HL-60 (cell line): ENCODE measurements around the gene SH3BP5L.

Source experiments
- POLR2AphosphoS5 ChIP-seq: IDR thresholded peaks from 2 replicates; pipeline ENCODE4 v1.6.1; 2012; ENCODE audit warnings: low read depth
- TF ChIP-seq, protein P1 (sequence below): IDR thresholded peaks from 2 replicates; pipeline ENCODE4 v1.6.1; 2012; ENCODE audit warnings: low read depth; ENCODE audit not compliant: insufficient replicate concordance
- TF ChIP-seq, protein P2 (sequence below): IDR thresholded peaks from one replicate; pipeline ENCODE4 v1.5.1; 2011; ENCODE audit warnings: low read length, control low read depth, inconsistent platforms; ENCODE audit not compliant: insufficient read depth

DNA sequence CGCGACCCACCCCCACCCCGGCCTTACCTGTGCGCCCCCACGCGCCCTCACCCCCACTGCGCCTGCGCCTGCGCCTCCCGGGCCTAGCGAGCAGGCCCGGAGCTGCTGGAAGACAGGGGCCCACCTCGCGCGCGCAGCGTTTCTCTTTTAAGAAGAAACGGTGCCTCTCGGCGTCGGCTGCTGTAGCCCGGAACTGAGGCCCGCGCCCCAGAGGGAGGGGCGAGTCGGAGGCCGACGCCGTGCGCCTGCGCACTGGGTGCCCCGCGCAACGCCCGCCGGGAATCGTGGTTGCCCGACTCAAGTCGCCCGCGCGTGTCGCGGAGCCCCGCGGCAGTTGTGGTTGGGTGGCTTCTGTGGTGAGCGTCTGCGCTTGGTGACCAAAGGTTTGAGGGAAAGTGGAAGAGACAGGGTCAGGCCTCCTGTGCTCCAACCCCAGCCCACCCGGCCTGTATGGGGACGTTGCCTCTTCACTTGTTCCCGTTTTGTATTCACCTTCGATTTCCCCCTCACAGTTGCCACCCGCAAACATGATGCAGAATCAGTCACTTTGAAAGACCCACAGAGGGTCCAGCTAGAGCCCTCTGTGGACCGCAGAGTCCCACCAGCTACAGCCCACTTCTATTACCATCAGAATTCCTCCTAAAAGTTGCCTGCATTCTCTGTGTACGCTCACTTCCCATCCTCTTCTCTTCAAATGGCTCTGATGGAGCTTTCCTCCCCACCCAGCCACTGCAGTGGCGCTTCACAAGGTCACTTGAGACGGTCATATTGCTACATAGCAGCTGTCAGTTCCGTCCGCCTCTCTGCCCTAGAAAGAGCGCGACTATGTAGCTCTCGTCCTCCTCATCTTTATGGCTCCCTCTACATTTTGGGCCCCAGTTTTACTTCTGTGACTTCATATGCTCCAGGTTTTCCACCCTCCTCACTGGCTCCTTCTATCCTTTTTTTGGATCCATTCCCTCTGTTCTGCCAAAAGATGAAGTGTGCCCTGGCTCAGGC is 33.5 kb upstream of the SH3BP5L start, which contains the start of gene ZNF692:
- TF ChIP-seq POLR2AphosphoS5: peak; percentile 96
- TF ChIP-seq, protein P1, sequence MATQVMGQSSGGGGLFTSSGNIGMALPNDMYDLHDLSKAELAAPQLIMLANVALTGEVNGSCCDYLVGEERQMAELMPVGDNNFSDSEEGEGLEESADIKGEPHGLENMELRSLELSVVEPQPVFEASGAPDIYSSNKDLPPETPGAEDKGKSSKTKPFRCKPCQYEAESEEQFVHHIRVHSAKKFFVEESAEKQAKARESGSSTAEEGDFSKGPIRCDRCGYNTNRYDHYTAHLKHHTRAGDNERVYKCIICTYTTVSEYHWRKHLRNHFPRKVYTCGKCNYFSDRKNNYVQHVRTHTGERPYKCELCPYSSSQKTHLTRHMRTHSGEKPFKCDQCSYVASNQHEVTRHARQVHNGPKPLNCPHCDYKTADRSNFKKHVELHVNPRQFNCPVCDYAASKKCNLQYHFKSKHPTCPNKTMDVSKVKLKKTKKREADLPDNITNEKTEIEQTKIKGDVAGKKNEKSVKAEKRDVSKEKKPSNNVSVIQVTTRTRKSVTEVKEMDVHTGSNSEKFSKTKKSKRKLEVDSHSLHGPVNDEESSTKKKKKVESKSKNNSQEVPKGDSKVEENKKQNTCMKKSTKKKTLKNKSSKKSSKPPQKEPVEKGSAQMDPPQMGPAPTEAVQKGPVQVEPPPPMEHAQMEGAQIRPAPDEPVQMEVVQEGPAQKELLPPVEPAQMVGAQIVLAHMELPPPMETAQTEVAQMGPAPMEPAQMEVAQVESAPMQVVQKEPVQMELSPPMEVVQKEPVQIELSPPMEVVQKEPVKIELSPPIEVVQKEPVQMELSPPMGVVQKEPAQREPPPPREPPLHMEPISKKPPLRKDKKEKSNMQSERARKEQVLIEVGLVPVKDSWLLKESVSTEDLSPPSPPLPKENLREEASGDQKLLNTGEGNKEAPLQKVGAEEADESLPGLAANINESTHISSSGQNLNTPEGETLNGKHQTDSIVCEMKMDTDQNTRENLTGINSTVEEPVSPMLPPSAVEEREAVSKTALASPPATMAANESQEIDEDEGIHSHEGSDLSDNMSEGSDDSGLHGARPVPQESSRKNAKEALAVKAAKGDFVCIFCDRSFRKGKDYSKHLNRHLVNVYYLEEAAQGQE: no peak
- TF ChIP-seq, protein P2, sequence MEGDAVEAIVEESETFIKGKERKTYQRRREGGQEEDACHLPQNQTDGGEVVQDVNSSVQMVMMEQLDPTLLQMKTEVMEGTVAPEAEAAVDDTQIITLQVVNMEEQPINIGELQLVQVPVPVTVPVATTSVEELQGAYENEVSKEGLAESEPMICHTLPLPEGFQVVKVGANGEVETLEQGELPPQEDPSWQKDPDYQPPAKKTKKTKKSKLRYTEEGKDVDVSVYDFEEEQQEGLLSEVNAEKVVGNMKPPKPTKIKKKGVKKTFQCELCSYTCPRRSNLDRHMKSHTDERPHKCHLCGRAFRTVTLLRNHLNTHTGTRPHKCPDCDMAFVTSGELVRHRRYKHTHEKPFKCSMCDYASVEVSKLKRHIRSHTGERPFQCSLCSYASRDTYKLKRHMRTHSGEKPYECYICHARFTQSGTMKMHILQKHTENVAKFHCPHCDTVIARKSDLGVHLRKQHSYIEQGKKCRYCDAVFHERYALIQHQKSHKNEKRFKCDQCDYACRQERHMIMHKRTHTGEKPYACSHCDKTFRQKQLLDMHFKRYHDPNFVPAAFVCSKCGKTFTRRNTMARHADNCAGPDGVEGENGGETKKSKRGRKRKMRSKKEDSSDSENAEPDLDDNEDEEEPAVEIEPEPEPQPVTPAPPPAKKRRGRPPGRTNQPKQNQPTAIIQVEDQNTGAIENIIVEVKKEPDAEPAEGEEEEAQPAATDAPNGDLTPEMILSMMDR: no peak
